Stimulated activated CD8-positive, alpha-beta memory T cell treated with anti-CD3 and anti-CD28 coated beads, Interleukin-7, amount 100 ng/mL, for 48 hours (primary cell): ENCODE measurements around the gene LENG8.

Experiments
- DNase-seq, 2 donors: peaks; one replicate each; pipeline ENCODE4 v3.0.0-alpha.2; 2020; ENCODE audit warnings: low read depth in 1 of 2; ENCODE audit errors: extremely low read depth in 1 of 2

Gene LENG8

GRCh38 chr19:54422136-54422535 is 26.9 kb upstream of the LENG8 start:
- DNase-seq = no peak

- no peak for DNase-seq
Observed at GRCh38 chr19:54424201-54424600, 24.8 kb upstream of the LENG8 start.

- DNase-seq = no peak
Observed at GRCh38 chr19:54424660-54425381, 24.2 kb upstream of the LENG8 start.

DNA sequence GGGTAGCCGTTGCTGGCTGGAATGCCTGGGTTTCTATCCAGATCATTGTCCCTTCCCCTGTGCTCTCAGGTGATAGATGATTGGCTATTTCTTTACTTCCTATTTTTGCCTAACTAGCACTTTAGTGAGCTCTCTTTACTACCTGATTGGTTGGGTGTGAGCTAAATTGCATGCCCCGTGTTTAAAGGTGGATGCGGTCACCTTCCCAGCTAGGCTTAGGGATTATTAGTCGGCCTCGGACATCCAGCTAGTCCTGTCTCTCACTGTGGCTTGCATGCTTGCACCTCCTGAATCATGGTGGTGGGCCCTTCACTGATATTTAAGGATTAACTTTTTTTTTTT is 23.6 kb upstream of the LENG8 start:
- DNase-seq = no peak

DNA sequence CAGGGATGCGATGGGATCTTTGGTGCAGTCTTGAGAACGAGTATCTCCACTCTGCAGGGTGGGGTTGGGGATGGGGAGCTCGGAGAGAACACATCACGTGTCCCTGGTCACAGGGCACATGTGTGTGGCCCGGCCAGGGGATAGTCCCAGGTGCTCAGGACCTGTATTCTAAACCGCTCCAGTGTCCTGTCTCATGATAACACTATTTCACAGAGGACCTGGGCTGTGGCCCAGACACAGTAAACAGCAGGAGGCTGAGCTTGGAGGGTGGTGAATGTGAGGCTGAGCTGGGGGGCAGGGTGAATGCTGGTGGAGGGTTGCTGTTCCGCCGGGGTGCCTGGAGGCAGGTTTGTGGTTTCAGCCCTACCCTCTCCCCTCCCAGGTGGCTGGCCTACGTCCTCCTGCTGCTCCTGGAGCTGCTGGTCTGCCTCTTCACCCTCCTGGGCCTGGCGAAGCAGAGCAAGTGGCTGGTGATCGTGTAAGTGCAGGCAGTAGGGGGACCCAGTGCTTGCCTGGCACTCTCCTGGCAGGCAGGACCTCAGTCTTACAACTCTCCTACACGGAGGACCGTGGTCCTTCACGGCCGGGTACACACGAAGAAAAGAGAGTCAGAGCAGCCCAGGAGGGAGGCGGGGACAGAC is 22.6 kb upstream of the LENG8 start:
- no peak for DNase-seq

- DNase-seq = no peak
Observed at GRCh38 chr19:54427586-54427985, 21.4 kb upstream of the LENG8 start.

DNA sequence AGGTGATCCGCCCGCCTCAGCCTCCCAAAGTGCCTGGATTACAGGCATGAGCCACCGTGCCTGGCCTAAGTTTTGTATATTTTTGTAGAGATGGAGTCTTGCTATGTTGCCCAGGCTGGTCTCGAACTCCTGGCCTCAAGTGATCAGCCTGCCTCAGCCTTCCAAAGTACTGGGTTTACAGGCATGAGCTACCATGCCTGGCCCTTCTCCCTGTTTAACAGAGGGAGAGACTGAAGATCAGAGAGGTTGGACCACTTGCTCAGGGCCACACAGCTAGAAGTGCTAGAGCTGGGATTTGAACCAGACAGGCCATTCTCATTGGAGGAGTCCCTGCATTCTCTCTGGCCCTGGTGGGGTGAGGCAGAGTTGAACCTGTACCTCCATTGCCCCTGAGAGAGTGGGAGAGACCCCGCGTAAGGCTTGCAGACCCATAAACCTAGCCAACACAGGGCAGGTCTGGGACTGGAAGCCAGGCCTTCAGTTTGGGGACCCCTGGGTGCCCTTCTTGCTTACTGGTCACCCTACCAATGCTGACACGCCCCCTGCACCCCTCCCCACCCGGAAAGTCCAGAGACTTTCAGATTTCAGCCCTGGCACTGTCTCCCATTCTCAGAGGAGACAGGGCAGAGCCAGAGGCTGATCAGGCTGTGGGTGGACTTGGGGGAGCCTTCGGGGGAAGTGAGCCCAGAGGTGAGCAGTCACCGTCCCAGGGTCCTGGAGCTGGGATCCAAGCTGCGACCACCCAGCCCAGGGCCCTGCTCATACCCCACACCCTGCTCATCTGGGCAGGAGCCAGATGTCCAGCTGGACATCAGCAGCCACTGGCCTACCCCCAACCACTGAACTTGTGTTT is 20.4 kb upstream of the LENG8 start:
- DNase-seq = no peak

- DNase-seq = no peak
Observed at GRCh38 chr19:54429176-54429495, 19.9 kb upstream of the LENG8 start.

DNA sequence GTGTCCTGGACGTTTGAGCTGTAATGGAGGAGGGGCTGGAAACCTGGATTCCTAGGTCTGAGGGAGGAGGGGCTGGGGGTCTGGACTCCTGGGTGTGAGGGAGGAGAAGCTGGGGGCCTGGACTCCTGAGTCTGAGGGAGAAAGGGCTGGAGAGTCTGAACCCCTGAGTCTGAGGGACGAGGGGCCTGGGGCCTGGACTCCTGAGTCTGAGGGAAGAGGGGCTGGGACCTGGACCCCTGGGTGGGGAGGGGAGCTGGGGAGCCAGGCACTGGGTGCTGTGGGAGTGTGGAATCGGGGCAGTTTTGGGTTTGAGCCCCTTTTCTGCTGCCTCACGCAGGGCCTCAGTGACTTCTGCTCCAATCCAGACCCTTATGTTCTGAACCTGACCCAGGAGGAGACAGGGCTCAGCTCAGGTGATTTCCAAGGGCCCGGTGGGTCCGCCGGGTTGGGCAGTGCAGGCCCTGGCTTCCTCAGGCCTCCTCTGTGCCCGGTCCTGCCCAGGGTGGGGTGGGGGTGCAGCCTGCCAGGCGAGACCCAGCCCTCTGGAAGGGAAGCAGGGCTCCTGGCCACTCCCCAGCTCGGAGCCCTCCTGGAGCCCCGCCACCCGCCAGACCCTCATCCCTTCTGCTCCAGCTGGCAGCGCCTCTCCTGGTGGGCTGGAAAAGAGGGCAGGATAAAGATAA is 19.3 kb upstream of the LENG8 start:
- DNase-seq = no peak

GRCh38 chr19:54430306-54431254 is 18.4 kb upstream of the LENG8 start:
- no peak for DNase-seq

GRCh38 chr19:54431255-54431838 is 17.7 kb upstream of the LENG8 start:
- DNase-seq = no peak

GRCh38 chr19:54432144-54432738 is 16.8 kb upstream of the LENG8 start:
- no peak for DNase-seq

GRCh38 chr19:54433697-54434096 is 15.3 kb upstream of the LENG8 start:
- no peak for DNase-seq

- DNase-seq = no peak
Observed at GRCh38 chr19:54434112-54434872, 14.7 kb upstream of the LENG8 start.

GRCh38 chr19:54434873-54435214 is 14.2 kb upstream of the LENG8 start:
- no peak for DNase-seq

DNA sequence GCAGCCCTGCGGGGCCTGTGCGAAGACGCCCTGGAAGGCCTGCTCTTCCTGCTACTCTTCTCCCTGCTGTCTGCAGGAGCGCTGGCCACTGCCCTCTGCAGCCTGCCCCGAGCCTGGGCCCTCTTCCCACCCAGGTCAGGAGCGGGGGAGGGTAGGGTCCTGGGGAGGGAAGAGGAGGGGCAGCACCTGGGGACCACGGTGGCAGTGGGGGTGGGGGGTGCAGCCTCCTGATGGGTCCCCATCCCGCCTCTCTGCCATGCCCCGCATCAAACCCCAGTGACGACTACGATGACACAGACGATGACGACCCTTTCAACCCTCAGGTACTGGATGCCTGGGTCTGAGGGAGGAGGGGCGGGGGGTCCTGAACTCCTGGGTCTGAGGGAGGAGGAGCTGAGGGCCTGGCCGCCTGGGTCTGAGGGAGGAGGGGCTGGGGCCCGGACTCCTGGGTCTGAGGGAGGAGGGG is 13.4 kb upstream of the LENG8 start:
- DNase-seq = no peak

- DNase-seq = no peak
Observed at GRCh38 chr19:54436031-54436523, 12.9 kb upstream of the LENG8 start.

DNA sequence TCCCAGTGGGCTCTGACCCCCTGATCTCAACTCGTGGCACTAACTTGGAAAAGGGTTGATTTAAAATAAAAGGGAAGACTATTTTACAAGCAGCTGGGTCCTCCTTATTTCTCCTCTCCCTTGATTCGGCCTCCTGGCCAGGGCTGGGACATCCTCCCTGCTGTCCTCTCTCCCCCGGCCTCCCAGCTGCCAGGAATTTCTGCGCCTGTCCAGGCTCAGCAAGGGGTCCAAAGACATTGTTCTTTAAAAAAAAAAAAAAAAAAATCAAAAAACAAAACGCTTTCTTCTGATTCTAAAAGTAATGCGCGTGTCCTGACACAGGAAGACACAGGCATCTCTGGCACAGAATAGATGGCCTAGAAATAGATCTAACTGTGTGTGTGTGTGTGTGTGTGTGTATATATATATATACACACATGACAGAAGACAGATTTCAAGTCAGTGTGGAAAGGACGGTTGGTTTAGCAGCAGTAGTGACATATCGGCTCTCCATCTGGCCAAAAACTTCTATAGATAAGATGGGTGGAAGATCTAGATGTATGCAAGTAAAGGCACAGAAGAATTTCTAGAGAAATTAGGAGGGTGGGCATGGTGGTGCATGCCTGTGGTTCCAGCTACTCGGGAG is 12.3 kb upstream of the LENG8 start:
- DNase-seq = no peak
